Measurements from ENCODE around the gene TNRC18. TPM values are rescaled to one million over a fixed set of nuclear protein-coding genes. Genes with fewer than 3 reads are reported as not detected.
A peak's percentile ranks its signal among the peaks of the same experiment; 100 is the strongest.

TNRC18 gene
- total and polyA plus RNA-seq, 9 of the 15 experiments (the other 6 are each of a cell fraction or from before 2014, with no cell fraction given): 0.03 to 43.2 (median 18.0) TPM

GRCh38 chr7:5423976-5424748, 528 bp upstream of the TNRC18 start (continued):
- TF ChIP-seq FIP1L1 (IDR thresholded peaks at IDR 0.05; ENCODE audit: low read depth, low read length, poor library complexity, severe bottlenecking) (peak; percentile 2), ZBTB7A (IDR thresholded peaks at IDR 0.05; ENCODE audit: borderline replicate concordance, control insufficient read depth, low read depth, low read length) (peak; percentile 91), EWSR1 (IDR thresholded peaks at IDR 0.05; ENCODE audit: borderline replicate concordance, low read depth, partially characterized antibody) (no peak), CREB5 (CRISPR knock-in tag; IDR thresholded peaks at IDR 0.05) (no peak), ZNF212 (CRISPR knock-in tag; IDR thresholded peaks at IDR 0.05) (no peak), DLX4 (CRISPR knock-in tag; IDR thresholded peaks at IDR 0.05) (no peak), SAP30 (IDR thresholded peaks at IDR 0.05; ENCODE audit: borderline replicate concordance, insufficient read depth, low read depth, low read length, poor library complexity, severe bottlenecking) (no peak), ZBED1 (IDR thresholded peaks at IDR 0.05) (no peak), CEBPZ (IDR thresholded peaks at IDR 0.05; ENCODE audit: borderline replicate concordance, low read depth, low read length) (no peak), RBM39 (optimal IDR thresholded peaks at IDR 0.05; ENCODE audit: low read depth, low read length) (no peak), HEY1 (CRISPR knock-in tag; IDR thresholded peaks at IDR 0.05; ENCODE audit: borderline replicate concordance) (no peak), POLR2B (IDR thresholded peaks at IDR 0.05; ENCODE audit: low read depth, partially characterized antibody) (peak; percentile 45), TRIM25 (IDR thresholded peaks at IDR 0.05; ENCODE audit: borderline replicate concordance) (no peak), KAT7 (CRISPR knock-in tag; IDR thresholded peaks at IDR 0.05; ENCODE audit: borderline replicate concordance) (no peak; the same call in 1 of the 2 replicates), ZBTB1 (CRISPR knock-in tag; IDR thresholded peaks at IDR 0.05; ENCODE audit: borderline replicate concordance, low read depth) (no peak), MNT (conservative IDR thresholded peaks at IDR 0.05) (0 out of 4 replicates have a peak, but pooled peaks of 1 of the 2 experiments have one; percentile 38), ARNT (IDR thresholded peaks at IDR 0.05) (0 out of 4 replicates have a peak, but pooled peaks of 1 of the 2 experiments have one; percentile 34)
